GM21360 (cell line): Measurements from ENCODE around the gene ZBTB32.
"Not testable (repeated sequence)": the region's sequence is repeated elsewhere in the genome, so short reads cannot be mapped to it uniquely, and the experiment has no call there.

Source experiments
- ATAC-seq: cut with Tn5 transposase; IDR thresholded peaks from one replicate; pipeline ENCODE4 v1.9.1; 2021; ENCODE audit warnings: mild to moderate bottlenecking, moderate library complexity; ENCODE audit not compliant: unreplicated experiment

The ZBTB32 gene

GRCh38 chr19:35704218-35704617 is at the start of gene ZBTB32:
Gene ZBTB32, plus strand, starts transcription at chr19:35704558. Its CDS starts 10,069 bp downstream, at chr19:35714627.
- no peak for ATAC-seq

- not testable (repeated sequence) for ATAC-seq
These were observed 49.5 kb upstream of the ZBTB32 start for GRCh38 chr19:35654828-35655227.

- ATAC-seq, result no peak
These were observed 48.8 kb upstream of the ZBTB32 start for GRCh38 chr19:35655600-35655999.

GRCh38 chr19:35656700-35657099 is 47.7 kb upstream of the ZBTB32 start:
- ATAC-seq, result no peak

GRCh38 chr19:35657904-35658700 is 46.3 kb upstream of the ZBTB32 start:
- ATAC-seq, result no peak

GRCh38 chr19:35661995-35662340 is 42.4 kb upstream of the ZBTB32 start:
- no peak for ATAC-seq

- ATAC-seq, result no peak
These were observed 40.4 kb upstream of the ZBTB32 start for GRCh38 chr19:35663981-35664380.

GRCh38 chr19:35665157-35665556 is 39.2 kb upstream of the ZBTB32 start:
- ATAC-seq, result no peak

- ATAC-seq, result no peak
These were observed 38.8 kb upstream of the ZBTB32 start for GRCh38 chr19:35665604-35666003.

GRCh38 chr19:35666251-35666913 is 38.0 kb upstream of the ZBTB32 start, which contains the start of gene UPK1A:
Gene UPK1A, plus strand, starts transcription at chr19:35666517. Its CDS starts 296 bp downstream, at chr19:35666813.
- no peak for ATAC-seq

- no peak for ATAC-seq
These were observed 34.8 kb upstream of the ZBTB32 start for GRCh38 chr19:35669566-35669965.

- ATAC-seq, result no peak
These were observed 34.4 kb upstream of the ZBTB32 start for GRCh38 chr19:35669974-35670373.

GRCh38 chr19:35670686-35671085 is 33.7 kb upstream of the ZBTB32 start:
- no peak for ATAC-seq

- ATAC-seq, result no peak
These were observed 32.5 kb upstream of the ZBTB32 start for GRCh38 chr19:35671818-35672217.

- no peak for ATAC-seq
These were observed 31.1 kb upstream of the ZBTB32 start for GRCh38 chr19:35673121-35673804.

GRCh38 chr19:35675589-35676140 is 28.7 kb upstream of the ZBTB32 start:
- no peak for ATAC-seq

GRCh38 chr19:35689836-35690235 is 14.5 kb upstream of the ZBTB32 start:
- no peak for ATAC-seq

GRCh38 chr19:35691106-35691505 is 13.3 kb upstream of the ZBTB32 start:
- ATAC-seq, result not testable (repeated sequence)

- ATAC-seq, result no peak
These were observed 12.3 kb upstream of the ZBTB32 start for GRCh38 chr19:35692010-35692409.

- no peak for ATAC-seq
These were observed 10.9 kb upstream of the ZBTB32 start for GRCh38 chr19:35693422-35693821.

- peak; percentile 83 for ATAC-seq
These were observed 10.3 kb upstream of the ZBTB32 start for GRCh38 chr19:35693835-35694599.
